T-helper 1 cell treated with Interleukin-12 subunit alpha and Interleukin-12 subunit beta and Interleukin-4 antibody, amounts not matched to agents 30 ng/mL and 1 ng/mL, for 36 hours (primary cell): Measurements from ENCODE around the gene EPDR1. TPM values are rescaled to one million over a fixed set of nuclear protein-coding genes. Genes with fewer than 3 reads are reported as not detected.
"Not testable (repeated sequence)": the region's sequence is repeated elsewhere in the genome, so short reads cannot be mapped to it uniquely, and the experiment has no call there.

Experiments
- intact Hi-C: fragments of 100-400 bp; cut with micrococcal nuclease; formaldehyde crosslinking; loops from one replicate; pipeline ENCODE4 v1.15.1; 2024
- total RNA-seq: library from RNA; stranded (reverse); gene quantifications from 2 replicates; pipeline ENCODE4 v1.2.3, GENCODE V29; 2022

Gene EPDR1
- total RNA-seq, 1 donor from 2014 or later, result not detected

DNA sequence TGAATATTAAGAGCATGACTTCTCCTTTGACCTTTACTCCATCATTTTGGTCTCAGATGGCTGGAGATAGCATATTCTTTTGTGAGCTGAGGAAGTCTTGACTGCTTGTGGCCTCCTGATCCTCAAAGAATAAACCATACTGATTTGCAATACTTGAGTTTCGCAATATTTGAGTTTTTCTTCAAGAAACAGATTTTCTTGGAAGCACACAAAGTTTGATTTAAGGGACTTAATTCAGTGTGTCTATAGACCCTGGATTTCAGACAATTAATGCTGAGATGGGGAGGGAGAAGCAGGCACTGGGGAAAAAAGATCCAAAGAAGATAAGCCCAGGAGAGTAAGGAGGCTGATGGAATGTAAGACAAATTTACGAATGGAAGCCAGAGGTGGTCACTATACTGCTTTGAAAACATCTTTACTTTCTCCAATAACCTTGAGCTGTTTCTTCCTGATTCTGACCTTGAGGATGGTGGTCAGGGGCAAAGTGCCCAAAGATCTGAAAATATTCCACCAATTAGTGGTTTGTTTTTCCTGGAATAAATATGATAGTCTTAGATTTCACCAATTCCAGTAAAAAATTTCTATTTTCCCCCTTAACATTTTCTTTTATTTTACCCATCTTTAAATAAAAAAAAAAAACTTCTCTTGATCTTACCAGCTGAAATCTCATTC lies 7.5 kb downstream of the EPDR1 start:
- intact Hi-C loops, result no loop called here

DNA sequence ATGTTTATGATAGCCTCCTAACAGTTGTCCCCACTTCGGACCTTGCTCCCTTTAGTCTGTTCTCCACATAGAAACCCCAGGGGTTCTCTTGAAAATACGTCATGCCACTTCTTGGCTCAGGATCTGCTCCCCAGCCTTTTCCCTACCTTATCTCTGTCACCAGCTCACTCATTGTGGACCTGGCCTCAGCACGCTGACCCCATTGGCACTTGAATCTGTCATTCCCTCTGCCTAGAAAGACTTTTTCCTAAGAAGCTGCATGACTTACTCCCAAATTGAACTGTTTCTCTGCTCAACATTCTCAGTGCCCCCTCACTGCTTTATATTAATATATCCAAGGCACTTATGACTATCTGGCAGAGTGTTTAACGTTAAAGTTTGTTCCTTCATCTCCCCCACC lies 8.4 kb downstream of the EPDR1 start:
- intact Hi-C loops, result no loop called here

DNA sequence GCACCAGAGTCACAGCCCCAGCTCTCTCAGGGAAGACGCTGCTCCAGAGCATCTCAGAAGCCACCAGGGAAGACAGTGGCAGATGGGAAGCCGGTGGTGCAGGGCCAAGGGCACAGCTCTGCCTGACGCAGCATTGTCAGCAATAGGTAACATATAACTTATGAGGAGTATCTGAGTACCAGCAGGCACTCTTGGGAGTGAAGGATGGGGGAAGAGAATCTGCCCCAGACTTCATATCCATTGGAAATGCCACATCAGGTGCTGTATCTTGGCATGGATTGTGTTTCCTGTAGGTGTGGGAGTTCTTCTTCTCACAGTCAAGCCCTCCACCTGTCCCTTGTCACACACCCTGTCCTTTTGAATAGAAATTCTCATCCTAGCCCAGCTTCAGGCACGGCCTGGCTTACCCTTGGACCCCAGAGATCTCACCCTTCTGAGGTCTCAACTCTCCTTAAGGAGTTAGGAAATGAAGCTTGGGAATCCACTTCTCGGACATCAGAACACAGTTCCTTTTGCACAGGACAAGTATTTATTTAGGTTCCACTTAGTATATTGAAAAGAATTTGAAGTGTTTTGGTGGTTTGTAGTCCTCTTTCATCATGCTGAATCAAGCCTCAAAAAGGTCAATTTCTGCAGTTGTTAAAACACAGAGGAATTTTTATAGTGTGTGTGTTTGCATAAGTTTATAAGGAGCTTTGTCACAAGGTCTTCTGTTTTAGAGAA lies 9.9 kb downstream of the EPDR1 start:
- intact Hi-C loops, result no loop called here

DNA sequence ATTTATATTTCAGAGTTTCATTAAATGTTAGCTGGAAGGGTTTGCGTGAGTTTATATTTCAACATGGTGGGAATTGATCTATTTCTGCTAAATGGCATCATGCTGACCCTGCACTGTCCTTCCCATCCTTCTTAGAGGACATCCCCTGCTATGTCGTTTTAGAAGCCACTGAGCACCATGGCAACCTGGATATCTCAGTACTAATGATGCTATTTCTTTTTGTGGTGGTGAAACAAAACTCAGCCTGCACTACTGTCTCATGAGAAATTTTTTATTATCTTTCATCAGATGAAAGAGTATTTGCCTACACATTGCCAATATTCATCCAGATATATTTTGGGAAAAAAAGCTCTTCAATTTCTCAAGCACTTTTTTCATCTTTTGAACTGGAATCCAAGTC lies 12.1 kb downstream of the EPDR1 start:
- intact Hi-C loops, result no loop called here

DNA sequence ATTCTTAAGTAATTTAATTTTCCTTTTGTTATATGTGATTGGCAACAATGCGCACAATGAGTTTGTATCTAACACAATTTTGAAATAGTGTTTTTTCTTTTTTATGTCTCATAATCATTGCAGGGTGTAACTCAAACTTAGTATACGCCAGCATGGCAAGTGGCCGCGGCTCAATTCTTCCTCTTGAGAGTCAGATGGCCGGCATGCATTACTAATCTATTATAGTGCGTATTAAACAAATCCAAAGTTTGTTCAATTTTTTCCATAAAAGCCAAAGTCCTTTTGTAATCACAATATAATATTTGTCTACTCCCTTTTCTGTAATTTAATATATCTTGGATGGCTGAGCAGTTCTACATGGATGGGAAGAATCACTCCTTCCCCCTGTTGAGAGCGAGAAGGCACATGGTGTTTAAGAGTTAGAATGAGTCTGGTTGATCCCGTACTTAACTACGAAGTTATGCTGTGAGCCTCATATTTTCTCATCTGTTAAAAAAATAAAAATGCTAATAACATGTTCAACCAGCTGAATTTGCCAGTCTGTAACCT lies 12.7 kb downstream of the EPDR1 start:
- intact Hi-C loops, result no loop called here

DNA sequence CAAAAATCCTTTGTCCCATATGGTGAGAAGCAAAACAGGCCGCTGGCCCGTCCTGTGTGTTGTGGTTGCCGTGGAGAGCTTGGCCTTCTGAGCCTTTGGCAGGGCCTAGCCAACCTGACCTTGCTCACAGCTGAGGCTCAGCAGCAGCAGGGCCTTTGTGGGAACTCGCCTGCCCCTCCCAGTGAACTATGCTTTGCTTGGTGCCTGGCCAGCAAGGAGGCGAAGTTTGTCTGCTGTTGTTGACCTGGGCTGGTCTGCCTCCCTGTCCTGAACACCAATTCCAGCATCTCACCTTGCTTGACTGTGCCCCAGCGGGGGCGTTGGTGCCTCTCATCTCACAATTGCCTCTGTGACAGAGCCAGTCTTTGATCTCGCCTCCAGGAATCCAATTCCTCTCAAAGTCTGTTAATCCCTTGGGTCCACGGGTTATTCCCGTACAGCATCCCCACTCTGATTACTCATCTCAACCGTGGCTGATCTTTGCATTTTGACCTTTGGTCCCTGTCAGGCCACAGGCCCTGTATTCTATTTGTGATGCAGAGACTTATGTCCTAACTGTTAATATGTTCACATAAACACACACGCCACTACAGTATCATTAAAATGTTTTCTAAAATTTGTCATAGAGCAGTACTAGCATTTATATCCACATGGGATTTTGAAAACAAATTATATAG lies 22.6 kb downstream of the EPDR1 start:
- intact Hi-C loops, result no loop called here

DNA sequence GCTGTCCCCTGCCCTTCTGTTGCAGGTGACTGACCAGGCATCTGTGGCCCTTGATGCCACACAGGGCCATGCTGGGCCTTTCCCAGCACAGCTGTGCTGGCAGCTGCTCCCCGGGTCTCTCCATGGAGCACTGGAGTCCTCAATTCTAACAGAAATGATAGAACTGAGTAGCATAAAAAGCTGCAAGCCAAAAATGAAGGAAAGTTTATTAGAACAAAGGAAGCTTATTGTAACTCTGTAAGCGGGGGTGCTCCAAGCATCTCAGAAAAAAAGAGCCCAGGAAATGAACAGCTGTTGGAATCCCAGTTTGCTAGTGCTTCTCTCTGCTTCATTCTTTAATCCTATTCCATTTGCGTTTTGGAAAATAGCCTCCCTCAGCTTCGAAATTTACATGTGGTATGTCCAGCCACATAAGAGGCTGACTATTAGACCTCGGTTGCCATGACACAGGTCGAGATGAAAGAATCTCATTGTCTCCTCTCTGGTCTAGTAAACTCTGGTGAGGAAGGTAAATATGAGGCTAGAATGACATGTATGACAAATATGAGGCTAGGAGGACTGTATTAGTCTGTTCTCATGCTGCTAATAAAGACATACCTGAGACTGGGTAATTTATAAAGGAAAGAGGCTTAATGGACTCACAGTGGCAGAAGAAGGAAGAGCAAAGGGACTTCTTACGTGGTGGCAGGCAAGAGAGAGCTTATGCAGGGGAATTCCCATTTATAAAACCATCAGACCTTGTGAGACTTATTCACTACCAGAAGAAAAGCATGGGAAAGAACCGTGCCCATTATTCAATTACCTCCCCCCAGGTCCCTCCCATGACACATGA lies 23.7 kb downstream of the EPDR1 start:
- intact Hi-C loops, result no loop called here

DNA sequence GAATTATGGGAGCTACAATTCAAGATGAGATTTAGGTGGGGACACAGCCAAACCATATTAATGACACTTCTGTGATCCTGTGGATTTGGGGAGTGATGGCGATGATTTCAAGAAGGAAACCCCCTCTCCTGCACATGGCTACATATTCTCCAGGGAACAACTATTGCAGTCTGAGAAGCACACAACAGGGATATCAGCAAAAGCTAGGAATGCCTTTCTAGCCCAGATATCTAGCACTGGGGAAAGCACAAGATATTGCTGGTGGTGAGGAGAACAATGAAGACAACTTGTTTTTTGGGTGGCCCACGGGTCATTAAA lies 24.3 kb downstream of the EPDR1 start:
- intact Hi-C loops, result no loop called here

DNA sequence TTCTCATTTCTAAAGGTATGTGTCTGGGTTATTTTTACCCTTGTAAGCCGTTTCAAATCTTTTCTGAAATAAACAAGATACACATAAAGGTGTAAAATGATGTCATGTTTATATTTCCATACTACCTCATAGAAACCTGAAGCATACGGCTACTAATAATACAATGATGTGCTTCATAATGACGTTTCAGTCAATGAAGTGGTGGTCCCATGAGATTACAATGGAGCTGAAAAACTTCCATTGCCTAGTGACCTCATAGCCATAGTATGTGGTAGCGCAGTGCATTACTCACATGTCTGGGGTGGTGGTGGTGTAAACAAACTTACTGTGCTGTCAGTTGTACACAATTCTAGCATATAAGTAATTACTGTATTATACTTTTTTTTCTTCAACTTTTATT lies 24.9 kb downstream of the EPDR1 start:
- intact Hi-C loops, result no loop called here

DNA sequence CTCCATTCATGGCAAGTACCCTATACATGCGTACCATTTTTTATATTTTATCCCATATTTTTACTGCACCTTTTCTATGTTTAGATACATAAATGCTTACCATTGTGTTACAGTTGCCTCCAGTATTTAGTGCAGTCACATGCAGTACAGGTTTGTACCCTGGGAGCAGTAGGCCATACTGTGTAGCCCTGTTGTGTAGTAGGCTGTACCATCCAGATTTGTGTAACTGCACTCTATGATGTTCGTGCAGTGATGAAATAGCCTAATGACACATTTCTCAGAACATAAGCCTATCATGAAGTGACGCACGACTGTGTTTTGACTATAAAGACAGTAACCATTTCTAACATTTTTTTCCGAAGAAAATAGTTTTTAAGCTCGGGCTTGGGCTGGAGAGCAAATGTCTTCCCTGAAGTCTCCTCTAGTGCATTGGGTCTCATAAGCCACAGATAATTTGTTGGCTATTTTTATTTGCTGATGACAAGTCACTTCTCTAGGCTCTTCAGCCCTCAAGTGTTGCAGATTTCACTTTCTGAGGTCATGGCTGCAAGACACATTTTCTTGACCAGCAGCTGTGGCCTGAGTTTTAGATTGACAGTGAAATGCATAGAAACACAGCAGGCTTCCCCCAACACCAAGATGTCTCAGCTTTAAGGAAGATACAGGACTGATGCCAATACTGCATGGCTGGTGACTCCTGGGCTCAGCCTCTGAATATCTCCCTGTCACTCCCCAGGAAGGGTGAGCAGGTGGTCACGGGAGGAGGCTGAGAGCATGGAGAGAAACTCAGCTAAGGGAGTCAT lies 26.9 kb downstream of the EPDR1 start:
- intact Hi-C loops, result no loop called here

DNA sequence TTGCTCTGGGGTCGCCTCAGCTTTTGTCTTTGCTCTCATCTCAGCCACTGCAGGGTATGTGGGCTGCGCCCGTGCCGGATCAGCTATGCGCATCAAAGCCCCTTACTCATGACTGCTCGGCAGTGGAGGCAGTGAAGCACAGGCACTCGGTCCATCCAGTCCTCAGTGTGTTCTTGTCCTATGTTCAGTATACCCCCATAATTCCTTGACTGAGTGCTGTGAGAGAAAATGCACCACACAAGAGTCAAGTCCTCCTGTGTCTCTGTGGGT lies 27.4 kb downstream of the EPDR1 start:
- intact Hi-C loops, result no loop called here

DNA sequence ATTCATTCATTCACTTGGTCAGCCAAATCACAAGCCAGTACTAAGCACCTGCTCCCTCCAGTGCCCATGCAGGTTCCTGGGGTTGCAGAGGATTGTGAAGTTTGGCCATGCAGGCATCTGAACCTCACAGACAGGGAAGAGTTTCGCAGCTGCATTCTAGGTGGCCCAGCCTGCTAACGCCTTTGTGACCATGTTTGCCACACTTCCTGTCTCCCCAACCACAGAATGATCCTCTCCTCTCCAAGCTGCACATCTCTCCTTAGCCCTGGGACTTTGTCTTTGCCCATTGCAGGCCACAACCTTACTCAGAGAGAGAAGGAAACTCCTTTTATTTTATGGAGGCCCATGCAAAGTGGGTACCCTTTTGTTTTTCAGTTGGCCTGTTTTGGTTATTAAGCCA lies 31.8 kb downstream of the EPDR1 start:
- intact Hi-C loops, result no loop called here

DNA sequence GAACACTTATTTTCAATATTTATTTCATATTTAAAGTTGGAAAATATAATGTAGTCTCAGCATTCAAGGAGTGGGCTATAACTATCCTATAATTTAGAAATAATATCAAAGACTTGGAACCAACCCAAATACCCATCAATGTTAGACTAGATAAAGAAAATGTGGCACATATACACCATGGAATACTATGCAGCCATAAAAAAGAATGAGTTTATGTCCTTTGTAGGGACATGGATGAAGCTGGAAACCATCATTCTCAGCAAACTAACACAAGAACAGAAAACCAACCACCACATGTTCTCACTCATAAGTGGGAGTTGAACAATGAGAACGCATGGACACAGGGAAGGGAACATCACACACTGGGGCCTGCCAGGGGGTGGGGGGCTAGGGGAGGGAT lies 33.8 kb downstream of the EPDR1 start:
- intact Hi-C loops, result not testable (repeated sequence)

DNA sequence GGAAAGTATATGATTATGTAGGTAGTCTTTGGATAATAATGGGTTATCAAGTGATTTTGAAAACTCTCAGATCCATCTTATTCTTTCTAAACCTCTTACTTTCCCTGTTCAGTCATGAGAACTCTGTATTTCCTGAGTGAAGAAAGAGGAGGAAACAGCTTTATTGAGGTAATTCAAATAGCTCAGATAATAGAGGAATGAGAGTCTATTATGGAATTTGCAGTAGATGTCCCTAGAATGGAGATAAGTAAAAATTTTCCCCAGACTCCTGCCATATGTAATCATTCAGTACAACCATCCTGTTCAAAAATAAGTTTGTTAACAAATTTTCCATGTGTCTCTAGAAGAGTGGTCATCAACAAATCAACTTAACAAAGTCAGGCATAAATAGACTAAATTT lies 36.4 kb downstream of the EPDR1 start:
- intact Hi-C loops, result no loop called here

DNA sequence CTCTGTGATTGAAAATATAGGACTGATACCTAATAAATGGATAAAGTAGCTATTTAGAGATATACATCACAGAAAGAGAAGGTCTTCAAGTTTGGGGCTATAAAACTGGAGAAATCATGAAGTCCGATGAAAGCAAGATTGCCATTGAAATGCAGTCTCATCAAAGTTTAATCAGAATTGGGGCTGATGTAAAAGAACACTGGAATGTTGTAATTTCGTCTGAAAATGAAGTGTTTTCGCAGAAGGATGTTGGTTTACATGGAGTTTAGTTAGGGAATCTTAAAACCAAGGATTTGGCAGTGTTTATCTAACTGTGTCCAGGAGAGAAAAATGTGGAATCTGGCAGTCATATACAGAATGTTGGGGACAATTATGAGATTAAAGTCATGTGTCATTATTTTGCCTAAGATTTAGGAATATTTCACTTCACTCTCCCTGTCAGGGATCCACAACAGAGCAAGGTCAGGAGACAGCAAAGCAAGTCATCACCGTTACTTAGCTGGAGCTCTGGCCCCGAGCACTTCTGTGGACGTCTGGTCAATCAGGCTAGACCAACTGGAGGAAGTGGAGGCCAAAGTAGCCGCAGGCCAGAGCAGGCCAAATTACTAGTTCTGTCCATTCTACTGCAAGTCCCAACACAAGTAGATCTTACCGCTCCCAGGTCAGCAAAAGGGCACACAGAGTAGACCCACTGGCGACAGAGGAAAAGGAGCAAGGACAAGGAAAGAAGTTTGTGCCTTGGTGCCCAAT lies 37.0 kb downstream of the EPDR1 start:
- intact Hi-C loops, result no loop called here

DNA sequence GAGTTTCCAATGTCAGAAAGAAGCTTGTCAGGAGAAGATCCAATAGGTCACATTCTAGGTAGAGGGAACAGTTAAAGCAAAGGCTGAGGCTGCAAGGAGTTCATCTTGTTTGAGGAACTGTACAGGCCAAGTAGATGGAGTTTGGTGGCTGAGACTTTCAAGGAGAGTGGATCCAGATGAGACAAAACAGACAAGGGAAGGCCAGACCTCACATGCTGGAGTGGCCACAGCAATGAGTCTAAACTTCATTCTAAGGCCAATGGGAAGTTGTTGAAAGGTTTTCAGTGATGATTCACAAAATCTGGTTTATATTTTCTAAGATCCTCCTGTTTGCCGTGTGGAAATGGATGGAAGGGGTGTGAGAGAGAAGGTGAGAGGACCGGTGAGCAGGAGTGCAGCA lies 40.0 kb downstream of the EPDR1 start:
- intact Hi-C loops, result no loop called here

DNA sequence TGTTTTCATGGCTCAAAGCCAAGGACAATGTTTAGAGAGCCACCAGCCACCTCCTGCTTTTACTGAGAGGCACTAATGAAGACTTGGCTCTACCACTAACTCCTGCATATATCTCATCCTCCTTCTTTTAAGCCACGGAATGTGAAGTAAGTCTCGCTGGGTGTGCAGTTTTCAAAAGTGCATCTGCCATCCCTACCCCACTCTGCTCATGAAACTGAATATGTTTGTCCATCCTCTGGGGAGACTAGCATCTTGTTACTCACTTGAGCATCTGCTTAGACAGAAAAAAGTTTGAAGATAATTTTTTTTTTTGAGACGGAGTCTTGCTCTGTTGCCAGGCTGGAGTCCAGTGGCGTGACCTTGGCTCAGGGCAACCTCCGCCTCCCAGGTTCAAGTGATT lies 40.8 kb downstream of the EPDR1 start:
- intact Hi-C loops, result no loop called here

DNA sequence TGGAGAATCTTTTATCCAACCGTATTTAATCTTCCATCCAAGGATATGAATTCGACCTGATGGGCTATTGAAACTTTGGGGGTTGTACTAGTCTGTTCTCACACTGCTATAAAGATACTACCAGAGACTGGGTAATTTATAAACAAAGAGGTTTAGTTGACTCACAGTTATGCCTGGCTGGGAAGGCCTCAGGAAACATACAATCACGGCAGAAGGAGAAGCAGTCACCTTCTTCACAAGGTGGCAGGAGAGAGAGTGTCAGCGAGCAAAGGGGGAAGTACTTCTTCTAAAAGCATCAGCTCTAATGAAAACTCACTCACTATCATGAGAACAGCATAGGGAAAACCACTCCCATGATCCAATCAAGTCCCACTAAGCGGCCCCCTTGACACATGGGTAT lies 43.8 kb downstream of the EPDR1 start:
- intact Hi-C loops, result no loop called here

DNA sequence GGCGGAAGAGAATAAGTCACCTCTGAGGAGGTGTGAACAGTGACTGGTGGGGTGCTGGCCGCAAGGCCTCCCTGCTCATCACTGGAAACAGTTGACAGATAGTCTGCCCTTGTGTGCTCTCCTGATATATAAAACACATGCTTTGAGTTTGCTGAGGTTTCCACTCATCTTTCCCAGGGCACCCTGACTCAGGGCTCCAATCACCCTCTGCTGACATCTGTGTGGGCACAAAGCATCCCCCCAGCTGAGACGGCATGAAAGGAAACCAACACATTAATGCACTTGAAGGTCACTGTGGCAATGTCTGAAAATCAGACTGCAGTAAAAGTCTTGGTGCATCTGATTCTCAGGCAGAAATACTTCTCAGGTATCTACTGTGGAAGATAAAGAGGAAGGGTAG lies 49.8 kb downstream of the EPDR1 start:
- intact Hi-C loops, result no loop called here

DNA sequence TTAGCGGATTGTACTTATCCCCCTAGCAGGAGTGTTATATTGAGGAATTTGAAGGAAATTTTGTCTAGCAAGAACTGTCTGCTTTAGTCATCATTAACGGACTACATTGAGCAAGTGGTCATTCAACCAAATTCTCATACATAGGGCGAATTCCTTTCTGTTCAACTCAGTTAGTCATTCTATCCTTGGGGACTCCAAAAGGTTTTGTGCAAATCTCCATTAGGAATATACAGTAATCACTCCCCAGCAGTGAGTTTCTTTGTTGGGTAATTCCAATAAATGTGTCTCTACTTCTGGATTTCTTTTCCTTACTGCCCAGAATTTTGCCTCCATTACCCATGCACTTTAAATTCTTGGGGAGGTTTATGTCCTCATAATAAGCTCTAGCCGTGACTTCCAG lies 51.1 kb downstream of the EPDR1 start:
- intact Hi-C loops, result no loop called here
